Endothelial cell of umbilical vein (primary cell): Measurements from ENCODE around the gene SNRPA.

Experiments
- CTCF ChIP-seq, 2 donors: IDR thresholded peaks; 1 replicate in 1 of 2; 2 replicates in 1 of 2; pipeline ENCODE4 v1.5.1; 2011; ENCODE audit warnings: low read length in 2 of 2, mild to moderate bottlenecking in 2 of 2, moderate library complexity in 2 of 2, control low read depth in 1 of 2, inconsistent platforms in 1 of 2, low read depth in 1 of 2; ENCODE audit not compliant: insufficient read depth in 1 of 2; ENCODE audit errors: extremely low read depth in 1 of 2
- EZH2 ChIP-seq: IDR thresholded peaks from 2 replicates; pipeline ENCODE4 v1.6.1; 2012; ENCODE audit warnings: borderline replicate concordance, low read depth, mild to moderate bottlenecking, moderate library complexity, low read length, inconsistent platforms; ENCODE audit not compliant: severe bottlenecking
- FOS ChIP-seq: IDR thresholded peaks from 2 replicates; pipeline ENCODE4 v1.6.1; 2011; ENCODE audit warnings: mild to moderate bottlenecking, low read length, moderate library complexity, borderline replicate concordance; ENCODE audit not compliant: insufficient read depth
- GATA2 ChIP-seq: IDR thresholded peaks from 2 replicates; pipeline ENCODE4 v1.7.0; 2011; ENCODE audit warnings: low read depth, mild to moderate bottlenecking, moderate library complexity, mixed read lengths, low read length; ENCODE audit not compliant: insufficient read length, insufficient read depth
- JUN ChIP-seq: IDR thresholded peaks from 2 replicates; pipeline ENCODE4 v1.6.1; 2011; ENCODE audit warnings: borderline replicate concordance, low read depth; ENCODE audit not compliant: insufficient read length, insufficient read depth
- MAX ChIP-seq: IDR thresholded peaks from 2 replicates; pipeline ENCODE4 v1.6.1; 2011; ENCODE audit not compliant: insufficient read depth, insufficient read length
- POLR2A ChIP-seq: IDR thresholded peaks from 2 replicates; pipeline ENCODE4 v1.6.1; 2012; ENCODE audit warnings: low read depth, mild to moderate bottlenecking, control low read depth, low read length
- POLR2AphosphoS5 ChIP-seq: IDR thresholded peaks from 2 replicates; pipeline ENCODE4 v1.6.1; 2012; ENCODE audit warnings: low read depth, mild to moderate bottlenecking, control low read depth, low read length, moderate library complexity; ENCODE audit not compliant: insufficient read depth

- TF ChIP-seq CTCF (IDR thresholded peaks at IDR 0.05; ENCODE audit: extremely low read depth in 1 of 2, insufficient read depth in 1 of 2, low read depth in 1 of 2, low read length in 2 of 2) (no peak), EZH2 (no peak), JUN (no peak), POLR2A (no peak), POLR2AphosphoS5 (no peak), MAX (no peak), FOS (no peak), GATA2 (no peak)
Measured at GRCh38 chr19:40755248-40755624, 4.2 kb downstream of the SNRPA start.
